Stimulated activated CD4-positive, alpha-beta T cell treated with anti-CD3 and anti-CD28 coated beads, TNF-alpha, amount 100 ng/mL, for 4 hours (primary cell): ENCODE data around the gene SH2D6.
"Not testable (repeated sequence)": the region's sequence is repeated elsewhere in the genome, so short reads cannot be mapped to it uniquely, and the experiment has no call there.

Experiments
- DNase-seq, 3 experiments: peaks; one replicate each; pipeline ENCODE4 v3.0.0-alpha.2; 2020; ENCODE audit warnings: low read depth in 3 of 3

Gene SH2D6

DNA sequence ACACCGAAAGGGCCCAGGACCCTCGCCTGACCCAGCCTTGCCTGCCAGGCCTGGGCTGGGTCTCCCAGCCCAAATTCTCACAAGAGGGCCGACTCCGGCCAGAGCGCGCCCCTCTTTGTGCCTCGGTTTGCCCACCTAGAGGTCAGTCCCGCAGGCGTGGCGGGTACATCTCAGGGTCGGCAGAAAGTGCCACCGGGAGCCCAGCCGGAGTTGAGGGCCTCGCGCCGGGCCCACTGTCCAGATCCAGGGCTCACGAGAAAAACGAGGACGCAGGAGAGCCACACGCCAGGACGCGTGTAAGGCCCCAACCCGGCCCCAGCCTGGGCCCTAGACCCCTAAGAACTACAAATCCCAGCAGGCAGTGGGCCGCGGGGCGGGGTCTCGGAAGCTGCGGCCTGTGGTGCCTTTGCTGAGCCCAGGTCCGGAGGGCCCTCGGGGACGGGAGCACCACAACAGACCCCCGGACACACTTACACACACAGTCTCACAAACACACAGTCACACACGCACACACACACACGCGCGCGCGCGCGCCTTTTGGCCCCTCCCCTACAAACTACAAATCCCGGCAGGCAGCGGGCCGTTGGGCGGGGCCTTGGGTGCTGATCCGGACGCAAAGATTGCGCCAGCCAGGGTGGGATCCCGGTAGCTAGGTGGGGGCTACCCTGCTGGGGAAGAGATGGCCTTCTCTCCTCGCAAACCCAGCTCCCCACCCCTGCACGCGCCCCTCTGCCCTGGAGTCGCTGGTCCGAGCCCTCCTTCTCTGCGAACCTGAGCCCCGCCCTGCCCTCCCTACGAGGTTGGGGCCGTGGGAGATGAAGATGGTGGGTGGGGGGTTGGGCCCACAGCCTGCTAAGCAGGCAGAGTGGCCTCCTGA, at the start of gene SH2D6:
TSS of gene SH2D6 (plus strand) at position 583 of the 877 bp plus-strand sequence. CDS start 10,752 bp downstream, outside the sequence.
- DNase-seq, result peak; percentile 70 to 77 (median 76)

DNA sequence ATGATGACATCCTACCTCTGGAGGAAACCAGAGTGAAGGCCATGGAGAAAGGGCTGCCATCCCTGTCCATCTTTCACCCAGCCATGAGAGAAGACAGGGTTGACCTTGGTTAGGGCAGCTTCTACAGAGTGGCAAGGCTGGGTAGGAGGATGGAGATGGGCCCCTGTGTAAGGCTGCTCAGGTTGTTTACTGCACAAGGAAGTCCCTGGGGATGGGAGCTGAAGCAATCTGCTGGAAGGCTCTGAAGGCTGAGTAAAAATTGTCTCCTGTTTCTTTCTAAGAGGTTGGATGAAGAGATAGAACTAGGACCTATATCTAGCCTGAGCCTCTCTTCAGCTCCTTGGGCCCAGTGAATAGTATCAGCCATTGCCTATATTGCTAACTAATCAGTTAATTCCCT, 49.6 kb upstream of the SH2D6 start:
- DNase-seq, result no peak

DNA sequence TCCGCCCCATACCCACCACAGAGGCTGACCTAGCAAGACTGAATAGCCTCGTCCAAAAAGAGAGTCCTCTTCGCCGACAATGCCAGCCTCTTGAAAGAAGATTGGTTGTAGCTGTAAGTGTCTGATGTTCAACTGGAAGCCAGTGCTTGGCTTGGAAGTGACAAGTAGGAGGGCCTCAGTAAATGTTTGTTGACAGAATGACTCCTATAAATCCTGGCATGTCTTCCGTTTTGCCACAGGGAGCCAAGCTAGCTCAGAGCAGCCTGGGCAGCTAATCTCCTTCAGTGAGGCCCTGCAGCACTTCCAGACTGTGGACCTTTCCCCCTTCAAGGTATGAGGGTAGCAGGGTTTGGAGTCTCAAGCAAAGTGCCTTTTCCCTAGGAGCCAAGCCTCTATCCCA, 49.0 kb upstream of the SH2D6 start:
- no peak for DNase-seq

DNA sequence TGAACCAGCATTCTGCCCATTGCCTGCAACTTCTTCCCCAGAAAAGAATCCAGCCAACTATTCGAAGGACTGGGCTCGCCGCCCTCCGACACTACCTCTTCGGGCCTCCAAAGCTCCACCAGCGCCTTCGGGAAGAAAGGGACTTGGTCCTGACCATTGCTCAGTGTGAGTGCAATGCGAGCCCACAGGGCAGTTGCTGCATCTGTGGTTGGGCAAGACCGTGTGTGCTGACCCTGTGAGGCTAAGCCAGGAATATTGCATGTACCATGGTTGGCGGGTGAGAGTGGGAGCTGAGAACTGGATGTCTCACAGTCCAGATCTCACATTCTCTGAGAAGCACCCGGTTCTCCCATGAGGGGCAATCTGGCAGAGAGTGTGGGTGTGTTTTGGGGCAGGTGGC, 47.5 kb upstream of the SH2D6 start:
- no peak for DNase-seq

DNA sequence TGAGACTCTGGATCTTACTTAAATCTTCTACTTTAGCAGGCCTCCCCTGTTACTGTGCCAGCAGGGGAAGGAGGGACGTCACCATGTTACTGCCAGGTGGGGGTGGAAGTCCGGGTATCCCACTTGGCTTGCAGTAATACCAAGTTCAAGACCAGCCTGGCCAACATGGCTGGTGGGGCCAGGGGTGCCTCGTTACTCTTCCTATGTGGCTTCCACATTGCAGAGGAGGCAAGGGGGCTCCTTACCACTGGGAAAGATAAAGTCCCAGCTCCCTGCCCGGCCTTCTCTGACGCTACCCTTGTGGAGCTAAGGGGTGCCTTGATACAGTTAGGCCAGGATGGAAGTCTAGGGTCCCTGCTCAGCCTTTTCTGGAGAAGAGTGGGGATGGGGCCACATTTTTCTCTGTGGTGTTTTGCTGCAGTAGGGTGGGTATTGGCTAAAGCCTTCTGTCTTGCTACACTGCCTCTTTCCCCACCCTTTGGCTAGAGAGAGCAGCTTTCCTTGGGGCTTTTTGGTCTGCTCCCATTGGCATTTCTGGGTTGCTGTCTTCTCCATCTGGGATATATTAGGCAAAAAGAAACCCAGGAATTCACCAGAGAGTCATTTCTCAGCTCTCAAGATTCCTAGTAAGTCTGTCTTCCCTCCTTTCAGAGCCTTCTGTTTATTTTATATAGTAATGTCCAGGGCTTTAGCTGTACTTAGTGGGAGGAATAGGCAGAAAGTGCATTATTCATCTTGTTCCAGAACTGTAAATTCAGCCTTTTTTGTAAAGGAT, 42.0 kb upstream of the SH2D6 start:
- DNase-seq, result no peak

DNA sequence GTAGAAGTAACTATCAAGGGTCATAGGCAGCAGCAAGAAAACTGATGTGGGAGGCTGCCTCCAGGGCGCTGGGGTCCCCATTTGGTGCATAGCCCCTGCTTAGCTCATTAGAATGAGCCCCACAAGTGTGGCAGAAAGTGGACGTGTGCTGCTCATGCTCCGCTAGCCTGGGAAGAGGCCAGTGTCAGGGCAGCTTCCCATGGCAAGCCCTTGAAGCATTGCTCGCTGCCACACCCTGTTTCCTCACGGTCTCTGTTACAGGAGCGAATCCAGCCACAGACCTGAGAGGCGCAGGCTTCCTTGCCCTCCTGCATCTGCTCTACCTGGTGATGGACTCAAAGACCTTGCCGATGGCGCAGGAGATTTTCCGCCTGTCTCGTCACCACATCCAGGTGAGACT, 41.4 kb upstream of the SH2D6 start:
- no peak for DNase-seq

DNA sequence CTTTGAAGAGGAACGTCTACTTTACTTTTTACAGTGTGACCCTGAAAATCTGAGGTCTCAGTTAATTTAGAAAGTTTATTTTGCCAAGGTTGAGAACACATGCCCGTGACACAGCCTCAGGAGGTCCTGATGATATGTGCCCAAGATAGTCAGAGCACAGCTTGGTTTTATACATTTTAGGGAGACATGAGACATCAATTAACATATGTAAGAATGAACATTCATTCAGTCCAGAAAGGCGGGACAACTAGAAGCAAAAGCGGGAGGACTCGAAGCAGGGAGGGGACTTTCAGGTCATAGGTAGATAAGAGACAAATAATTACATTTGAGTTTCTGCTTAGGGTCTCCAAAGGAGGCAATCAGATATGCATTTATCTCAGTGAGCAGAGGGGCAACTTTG, 40.3 kb upstream of the SH2D6 start:
- no peak for DNase-seq

DNA sequence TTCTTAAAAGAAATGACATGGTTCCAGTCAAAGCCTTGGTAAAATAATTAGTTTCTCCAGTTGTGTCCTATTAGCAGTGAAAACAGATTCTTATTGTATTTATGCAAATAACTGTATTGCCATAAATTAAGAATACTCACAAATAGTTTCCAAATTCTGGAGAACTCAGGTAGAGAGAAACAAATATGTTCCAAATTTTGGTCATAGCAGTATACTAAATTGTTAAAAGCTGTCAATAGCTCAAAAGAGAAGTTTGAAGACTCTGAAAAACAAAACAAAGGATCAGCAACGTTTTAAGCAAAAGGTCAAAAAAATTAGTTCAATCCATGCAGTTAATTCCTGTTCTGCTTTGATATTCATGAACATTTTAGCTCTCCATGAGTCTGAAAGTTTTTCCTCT, 38.5 kb upstream of the SH2D6 start:
- no peak for DNase-seq

DNA sequence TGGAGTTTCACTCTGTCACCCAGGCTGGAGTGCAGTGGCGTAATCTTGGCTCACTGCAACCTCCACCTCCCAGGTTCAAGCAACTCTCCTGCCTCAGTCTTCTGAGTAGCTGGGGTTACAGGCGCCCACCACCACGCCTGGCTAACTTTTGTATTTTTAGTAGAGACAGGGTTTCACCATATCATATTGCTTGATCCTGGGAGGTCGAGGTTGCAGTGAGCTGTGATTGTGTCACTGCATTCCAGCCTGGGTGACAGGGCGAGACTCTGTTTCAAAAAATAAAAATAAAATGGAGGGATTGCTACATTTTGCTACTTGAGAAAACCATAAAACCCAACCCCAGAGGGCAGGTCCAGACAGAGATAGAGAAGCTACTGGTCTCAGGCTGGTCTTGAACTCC, 35.4 kb upstream of the SH2D6 start:
- not testable (repeated sequence) for DNase-seq

DNA sequence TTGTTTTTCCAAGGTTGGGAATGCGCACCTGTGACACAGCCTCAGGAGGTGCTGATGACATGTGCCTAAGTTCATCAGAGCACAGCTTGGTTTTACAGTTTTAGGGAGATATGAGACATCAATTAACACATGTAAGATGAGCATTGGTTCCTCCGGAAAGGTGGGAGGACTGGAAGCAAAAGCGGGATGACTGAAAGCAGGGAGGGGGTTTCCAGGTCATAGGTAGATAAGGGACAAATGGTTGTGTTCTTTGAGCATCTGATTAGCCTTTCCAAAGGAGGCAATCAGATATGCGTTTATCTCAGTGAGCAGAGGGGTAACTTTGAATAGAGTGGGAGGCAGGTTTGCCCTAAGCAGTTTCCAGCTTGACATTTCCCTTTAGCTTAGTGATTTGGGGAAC, 34.7 kb upstream of the SH2D6 start:
- DNase-seq, result no peak

DNA sequence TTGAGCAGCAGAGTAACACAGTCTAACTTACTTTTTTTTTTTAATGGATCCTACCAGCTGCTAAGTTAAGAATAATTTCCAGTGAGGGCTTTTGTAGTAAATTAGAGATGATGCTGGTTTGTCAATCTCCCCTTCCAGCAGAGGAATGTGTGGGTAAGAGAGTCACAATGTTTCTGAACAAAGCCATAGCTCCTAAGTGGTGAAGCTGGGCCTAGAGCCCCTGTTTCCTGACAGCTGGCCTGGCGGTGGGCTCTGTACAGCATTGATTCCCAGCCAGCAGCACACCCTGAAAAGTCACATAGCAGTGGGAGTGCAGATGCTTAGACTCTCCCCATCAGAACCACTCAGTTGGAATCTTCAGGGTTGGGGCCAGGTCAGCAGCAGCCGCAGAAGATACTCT, 32.8 kb upstream of the SH2D6 start:
- DNase-seq, result no peak

DNA sequence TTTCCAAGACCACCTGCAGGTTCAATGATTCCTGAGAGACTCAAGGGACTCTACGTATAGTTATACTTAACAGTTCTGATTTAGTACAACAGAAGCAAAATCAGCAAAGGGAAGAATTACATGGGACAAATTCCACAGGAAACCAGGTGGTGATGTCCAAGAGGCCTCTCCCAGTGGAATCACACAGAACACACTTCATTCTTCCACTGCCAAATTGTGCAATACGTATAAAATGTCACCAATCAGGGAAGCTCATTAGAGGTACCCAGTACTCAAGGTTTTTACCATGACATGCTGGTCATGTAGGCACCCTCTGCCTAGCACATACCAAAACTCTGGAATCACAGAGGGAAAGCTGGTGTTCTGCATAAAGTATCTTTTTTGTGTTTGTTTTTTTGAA, 30.8 kb upstream of the SH2D6 start:
- no peak for DNase-seq

DNA sequence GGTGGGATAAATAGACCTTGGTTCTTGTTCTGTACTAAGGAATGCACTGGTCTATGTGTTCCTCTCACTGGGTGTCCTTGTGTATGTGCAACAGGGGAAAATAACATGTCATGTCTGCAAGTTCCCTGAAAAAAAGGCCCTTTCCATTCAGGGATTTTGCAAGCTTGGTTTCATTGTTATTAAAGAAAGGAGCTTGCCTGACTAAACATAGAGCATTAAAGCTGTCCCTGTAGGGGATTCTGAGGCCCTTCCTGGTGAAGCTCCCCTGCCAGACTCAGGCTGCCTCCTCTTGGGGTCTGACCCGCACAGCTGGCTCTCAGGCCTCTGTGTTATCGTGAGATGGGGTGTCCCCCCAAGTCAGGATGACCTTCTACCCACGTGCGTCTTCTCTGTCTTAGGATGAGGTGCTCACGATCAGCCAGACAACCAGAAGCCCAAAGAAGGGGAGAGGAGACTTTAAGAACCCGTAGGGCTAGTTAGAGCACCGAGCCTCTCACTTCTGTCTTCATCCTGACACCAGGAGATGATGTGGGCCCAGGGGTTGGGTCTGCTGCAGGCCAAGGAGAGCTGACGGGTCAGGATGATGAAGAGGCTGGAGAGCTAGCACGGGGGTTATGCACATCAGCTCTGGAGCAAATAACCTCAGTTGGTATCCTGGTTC, 29.5 kb upstream of the SH2D6 start:
- DNase-seq, result no peak

DNA sequence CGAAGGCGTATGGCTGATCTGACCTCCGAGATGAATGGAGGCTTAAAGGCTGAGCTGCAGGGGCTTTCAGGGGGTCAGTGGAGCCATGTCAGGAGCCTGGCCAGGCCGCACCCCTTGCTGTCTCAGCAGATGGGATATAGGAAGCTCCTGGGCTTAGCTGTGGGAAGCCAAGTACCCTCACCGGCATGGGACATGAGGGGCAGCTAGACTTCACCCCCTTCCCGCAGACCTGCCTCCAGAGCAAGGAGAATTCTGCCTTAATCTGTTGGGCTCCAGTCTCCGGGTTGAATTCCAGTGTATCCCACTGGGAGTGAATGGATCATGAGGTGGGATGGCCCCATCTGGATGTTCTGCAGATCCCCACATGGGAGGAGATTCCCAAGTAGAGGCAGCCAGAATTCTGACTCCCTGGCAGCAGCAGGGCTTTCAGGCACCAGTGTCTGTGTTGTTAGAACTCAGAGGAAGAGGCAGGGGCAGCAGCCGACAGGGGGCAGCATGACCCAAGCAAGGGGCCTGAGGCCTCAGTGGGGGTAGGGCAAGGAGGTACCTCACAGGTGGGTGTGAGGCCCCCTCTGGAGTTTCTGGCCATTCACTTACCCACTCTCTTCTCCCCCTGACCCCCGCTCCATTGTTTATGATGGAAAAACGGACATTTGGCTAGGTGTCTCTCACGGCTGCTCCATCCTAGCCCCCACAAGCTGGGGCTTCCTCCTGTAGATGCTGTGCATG, 27.4 kb upstream of the SH2D6 start:
- DNase-seq, result peak; percentile 54 to 58 (median 57)

DNA sequence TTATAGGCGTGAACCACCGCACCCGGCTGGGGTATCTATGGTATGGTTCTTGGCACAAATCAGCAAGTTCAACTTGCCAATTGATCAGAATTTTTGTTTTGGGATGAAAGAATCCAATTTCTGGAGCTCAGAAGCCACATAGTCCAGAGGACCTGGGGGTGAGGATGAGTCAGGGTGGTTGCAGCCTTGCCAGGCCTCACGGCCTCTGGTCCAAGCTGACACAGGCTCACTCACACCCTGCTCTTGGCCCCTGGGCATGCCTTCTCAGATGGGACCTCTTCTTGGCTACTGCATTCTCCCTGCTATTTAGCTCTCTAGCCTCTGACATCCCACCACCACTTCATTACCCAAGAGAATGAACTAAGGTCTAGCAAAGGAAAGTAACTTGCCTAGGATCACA, 24.7 kb upstream of the SH2D6 start:
- no peak for DNase-seq

DNA sequence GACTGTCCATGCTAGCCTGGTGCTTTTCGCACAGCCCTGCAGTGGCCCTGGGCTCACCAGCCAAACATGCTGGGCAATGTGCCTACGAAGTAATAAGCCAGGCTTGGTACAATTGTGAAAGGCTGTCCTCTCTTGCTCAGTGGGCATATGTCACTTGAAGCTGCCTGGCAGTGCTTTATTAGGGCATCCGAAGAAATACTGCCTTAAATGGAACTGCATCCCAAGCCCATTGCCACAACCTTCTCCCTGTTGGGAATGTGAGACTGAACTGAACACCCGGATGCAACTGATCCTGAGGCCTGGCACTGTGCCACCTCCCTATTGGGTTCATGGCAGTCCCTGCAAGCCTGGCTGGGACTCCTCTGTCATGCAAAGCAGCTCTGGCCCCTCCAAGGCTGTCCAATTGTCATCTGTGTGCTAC, 24.2 kb upstream of the SH2D6 start:
- no peak for DNase-seq

DNA sequence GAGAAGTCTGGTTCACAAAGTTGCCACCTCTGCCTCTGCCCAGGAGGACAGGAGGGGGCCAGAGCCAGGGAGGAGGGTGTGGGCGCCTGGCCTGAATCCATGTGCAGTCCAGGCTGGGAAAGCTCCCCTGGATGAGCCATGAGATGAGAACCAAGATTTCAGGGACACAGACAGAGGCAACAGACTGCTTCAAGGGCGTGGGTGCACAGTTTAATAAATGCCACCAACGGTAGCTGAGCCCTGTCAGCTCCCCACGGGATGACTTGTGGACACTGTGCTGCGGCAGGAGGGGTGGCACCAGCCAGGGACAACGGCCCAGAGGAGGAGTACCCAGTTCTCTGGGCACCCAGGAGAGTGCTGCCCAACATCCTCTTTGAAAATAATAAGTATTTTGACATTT, 23.5 kb upstream of the SH2D6 start:
- no peak for DNase-seq

DNA sequence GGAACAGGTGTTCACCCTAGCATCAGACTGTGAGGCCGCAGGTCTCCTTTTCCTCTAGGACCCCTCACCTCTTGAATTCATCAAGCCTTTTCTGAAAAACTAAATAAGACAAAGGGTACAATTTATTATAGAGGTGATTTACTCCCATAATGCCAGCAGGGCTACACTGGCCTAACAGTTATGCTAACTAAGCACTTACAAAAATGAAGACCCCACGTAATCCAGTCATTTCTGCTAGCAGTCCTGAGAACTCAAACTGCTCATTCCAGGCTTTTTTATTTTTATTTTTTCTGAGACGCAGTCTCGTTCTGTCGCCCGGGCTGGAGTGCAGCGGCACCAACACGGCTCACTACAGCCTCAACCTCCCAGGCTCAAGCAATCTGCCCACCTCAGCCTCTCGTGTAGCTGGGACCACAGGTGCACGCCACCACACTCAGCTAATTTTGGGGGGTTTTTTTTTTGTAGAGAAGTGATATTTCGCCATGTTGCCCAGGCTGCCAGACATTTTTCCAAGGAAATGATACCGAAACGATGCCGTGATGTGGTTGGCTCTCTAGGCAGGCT, 22.5 kb upstream of the SH2D6 start:
- no peak for DNase-seq

DNA sequence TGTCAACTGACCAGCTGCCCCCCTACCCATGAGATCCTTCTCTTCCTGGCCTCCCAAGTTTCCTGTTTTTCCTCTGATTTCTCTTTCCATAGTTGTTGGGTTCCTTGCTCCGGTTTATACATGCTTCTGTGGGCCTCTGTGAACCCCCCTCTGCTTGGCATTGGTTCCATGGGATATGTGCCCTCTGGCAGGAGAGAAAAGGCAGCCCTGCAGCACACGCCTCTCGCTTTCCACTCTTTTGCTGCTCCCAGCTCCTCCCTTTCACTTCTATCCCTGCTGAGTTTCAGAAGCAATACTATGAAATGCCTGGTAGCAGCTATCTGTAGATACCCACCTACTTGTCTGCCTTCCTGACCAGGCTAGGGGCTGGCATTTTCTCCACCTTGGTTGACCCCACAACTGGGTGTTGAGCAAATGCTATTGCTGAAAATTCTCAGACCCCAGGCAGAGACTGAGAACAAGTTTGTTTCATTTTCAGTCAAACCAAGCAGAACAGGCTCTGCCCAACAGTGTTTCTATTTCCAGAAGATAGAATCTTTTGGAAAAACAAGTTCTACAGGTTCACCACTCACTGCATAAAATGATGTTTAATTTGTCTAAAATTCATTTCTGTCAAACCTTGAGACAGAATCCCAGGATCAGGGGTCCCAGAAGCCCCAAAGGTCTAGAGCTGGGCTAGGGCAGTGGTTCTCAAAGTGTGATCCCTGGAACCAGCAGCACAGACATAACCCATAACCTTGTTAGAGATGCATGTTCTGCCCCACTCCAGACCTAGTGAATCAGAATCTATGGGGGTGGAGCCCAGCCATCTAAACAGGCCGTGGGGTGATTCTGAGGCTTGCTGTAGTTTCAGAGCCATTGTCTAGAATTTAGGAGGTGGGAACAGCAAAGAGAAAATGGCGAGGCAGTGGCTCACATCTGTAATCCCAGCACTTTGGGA, 21.7 kb upstream of the SH2D6 start:
- no peak for DNase-seq

DNA sequence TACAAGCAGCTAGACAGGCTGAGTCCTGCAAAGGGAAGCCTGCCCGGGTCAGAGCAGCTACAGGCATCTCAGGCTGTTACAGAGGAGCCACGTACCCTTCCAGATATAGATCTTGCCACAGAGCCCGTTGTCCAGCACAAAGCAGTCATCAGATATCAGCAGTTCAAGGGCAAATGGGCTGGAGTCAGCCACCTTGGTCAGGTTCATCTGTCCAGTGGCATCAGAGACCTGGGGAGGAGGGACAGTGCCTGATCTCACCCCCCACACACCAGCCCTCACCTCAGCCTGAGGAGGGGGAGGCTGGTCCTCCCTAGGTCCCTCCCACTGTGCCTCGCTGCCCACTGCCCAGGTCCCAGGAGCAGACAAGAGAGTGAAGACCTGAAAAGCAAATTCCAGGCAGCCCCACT, 20.6 kb upstream of the SH2D6 start:
- no peak for DNase-seq
